Measurements from ENCODE around the gene CLIC1. TPM values are rescaled to one million over a fixed set of nuclear protein-coding genes. Genes with fewer than 3 reads are reported as not detected.

Gene CLIC1
- total and polyA plus RNA-seq, 2 experiments from 2014 or later: 463 to 599 TPM

GRCh38 chr6:31740397-31741223, 4.3 kb upstream of the CLIC1 start:
- Histone ChIP-seq H4K20me1 (ENCODE audit: insufficient read depth, poor library complexity, severe bottlenecking) (no peaks in the 10 kb centered on the region), H3K27ac (peak overlapping the region; percentile 94), H3K4me1 (ENCODE audit: insufficient read depth) (peaks cover 30% of the 10 kb centered on the region), H3K9me2 (replicated peaks; ENCODE audit: insufficient read depth) (no peaks in the 10 kb centered on the region), H3K9me3 (ENCODE audit: low read depth) (no peaks in the 10 kb centered on the region), H3K27me3 (no peaks in the 10 kb centered on the region), H2AFZ (peak overlapping the region; percentile 30), H3K4me2 (peak overlapping the region; percentile 83), H3K4me3 (peak overlapping the region; percentile 20), H3K36me3 (replicated peaks; ENCODE audit: insufficient read depth, low read depth) (no peaks in the 10 kb centered on the region), H3K79me2 (peaks cover 12% of the 10 kb centered on the region)
- 47% methylated on average over 29 of the region's 29 CpGs for WGBS (ENCODE audit: low lambda C conversion rate, missing lambda C conversion rate)
- no peak for DNase-seq (ENCODE audit: low spot score)
- TF ChIP-seq EZH2phosphoT487 (IDR thresholded peaks at IDR 0.05; ENCODE audit: low read depth, severe bottlenecking, unreplicated experiment) (no peak), EZH2 (IDR thresholded peaks at IDR 0.05; ENCODE audit: borderline replicate concordance) (no peak)
- TF ChIP-seq, protein P1, sequence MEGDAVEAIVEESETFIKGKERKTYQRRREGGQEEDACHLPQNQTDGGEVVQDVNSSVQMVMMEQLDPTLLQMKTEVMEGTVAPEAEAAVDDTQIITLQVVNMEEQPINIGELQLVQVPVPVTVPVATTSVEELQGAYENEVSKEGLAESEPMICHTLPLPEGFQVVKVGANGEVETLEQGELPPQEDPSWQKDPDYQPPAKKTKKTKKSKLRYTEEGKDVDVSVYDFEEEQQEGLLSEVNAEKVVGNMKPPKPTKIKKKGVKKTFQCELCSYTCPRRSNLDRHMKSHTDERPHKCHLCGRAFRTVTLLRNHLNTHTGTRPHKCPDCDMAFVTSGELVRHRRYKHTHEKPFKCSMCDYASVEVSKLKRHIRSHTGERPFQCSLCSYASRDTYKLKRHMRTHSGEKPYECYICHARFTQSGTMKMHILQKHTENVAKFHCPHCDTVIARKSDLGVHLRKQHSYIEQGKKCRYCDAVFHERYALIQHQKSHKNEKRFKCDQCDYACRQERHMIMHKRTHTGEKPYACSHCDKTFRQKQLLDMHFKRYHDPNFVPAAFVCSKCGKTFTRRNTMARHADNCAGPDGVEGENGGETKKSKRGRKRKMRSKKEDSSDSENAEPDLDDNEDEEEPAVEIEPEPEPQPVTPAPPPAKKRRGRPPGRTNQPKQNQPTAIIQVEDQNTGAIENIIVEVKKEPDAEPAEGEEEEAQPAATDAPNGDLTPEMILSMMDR (IDR thresholded peaks at IDR 0.05; ENCODE audit: poor library complexity): no peak

DNA sequence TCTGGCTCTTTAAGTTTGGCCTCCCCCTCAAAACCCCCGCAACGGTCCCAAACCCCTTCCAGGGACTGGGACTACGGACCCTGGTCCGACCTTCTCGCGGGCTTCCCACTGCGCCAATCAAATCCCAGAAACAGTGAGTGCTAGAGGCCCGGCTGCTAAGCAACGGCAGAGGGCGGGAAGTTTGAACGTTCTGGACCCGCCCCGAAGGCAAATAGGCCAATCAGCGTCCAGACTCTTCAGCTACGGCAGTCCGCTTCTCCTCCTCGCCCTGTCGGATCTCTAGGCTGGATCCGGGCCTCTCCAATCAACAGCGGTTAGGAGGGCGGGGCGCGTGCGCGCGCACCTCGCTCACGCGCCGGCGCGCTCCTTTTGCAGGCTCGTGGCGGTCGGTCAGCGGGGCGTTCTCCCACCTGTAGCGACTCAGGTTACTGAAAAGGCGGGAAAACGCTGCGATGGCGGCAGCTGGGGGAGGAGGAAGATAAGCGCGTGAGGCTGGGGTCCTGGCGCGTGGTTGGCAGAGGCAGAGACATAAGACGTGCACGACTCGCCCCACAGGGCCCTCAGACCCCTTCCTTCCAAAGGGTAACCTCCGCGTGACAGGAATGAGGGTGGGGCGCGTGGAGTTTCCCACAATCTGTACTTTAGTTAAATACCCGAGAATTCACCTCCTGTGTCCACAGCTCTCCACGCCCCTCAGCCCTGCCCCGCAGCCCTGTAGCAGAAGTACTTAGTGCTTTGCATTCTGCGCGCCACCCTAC, 3.5 kb upstream of the CLIC1 start, which contains the start of gene MSH5:
Gene MSH5, plus strand, starts transcription at position 367 of the 758 bp plus-strand sequence. CDS start 462 bp downstream, outside the sequence.
- Histone ChIP-seq H4K20me1 (ENCODE audit: insufficient read depth, poor library complexity, severe bottlenecking) (no peaks in the 10 kb centered on the region), H3K27ac (peak within 1 kb of the TSS; percentile 99), H3K4me2 (peak within 1 kb of the TSS; percentile 91), H3K9me3 (ENCODE audit: low read depth) (no peaks in the 10 kb centered on the region), H3K79me2 (peaks cover 20% of the 10 kb centered on the region), H2AFZ (peak within 1 kb of the TSS; percentile 30), H3K36me3 (replicated peaks; ENCODE audit: insufficient read depth, low read depth) (no peaks in the 10 kb centered on the region), H3K27me3 (no peaks in the 10 kb centered on the region), H3K4me3 (peak within 1 kb of the TSS; percentile 20), H3K9me2 (replicated peaks; ENCODE audit: insufficient read depth) (no peaks in the 10 kb centered on the region), H3K4me1 (ENCODE audit: insufficient read depth) (peaks cover 30% of the 10 kb centered on the region)
- DNase-seq (ENCODE audit: low spot score): peak; percentile 99
- TF ChIP-seq, protein P1 (IDR thresholded peaks at IDR 0.05; ENCODE audit: poor library complexity): no peak
- TF ChIP-seq EZH2phosphoT487 (IDR thresholded peaks at IDR 0.05; ENCODE audit: low read depth, severe bottlenecking, unreplicated experiment) (no peak), EZH2 (IDR thresholded peaks at IDR 0.05; ENCODE audit: borderline replicate concordance) (no peak)
- WGBS (ENCODE audit: low lambda C conversion rate, missing lambda C conversion rate): 1% methylated on average over 58 of the region's 58 CpGs

GRCh38 chr6:31737991-31738979, 2.0 kb upstream of the CLIC1 start:
- no peaks in the 10 kb centered on the region for H3K36me3 ChIP-seq (replicated peaks; ENCODE audit: insufficient read depth, low read depth)
- H3K4me3 ChIP-seq: no peak overlapping the region
- no peaks in the 10 kb centered on the region for H3K9me2 ChIP-seq (replicated peaks; ENCODE audit: insufficient read depth)
- H3K27me3 ChIP-seq: no peaks in the 10 kb centered on the region
- peaks cover 37% of the 10 kb centered on the region for H3K4me1 ChIP-seq (ENCODE audit: insufficient read depth)
- DNase-seq (ENCODE audit: low spot score): peak; percentile 84
- H4K20me1 ChIP-seq (ENCODE audit: insufficient read depth, poor library complexity, severe bottlenecking): peaks cover 11% of the 10 kb centered on the region
- peaks cover 35% of the 10 kb centered on the region for H3K79me2 ChIP-seq
- no peaks in the 10 kb centered on the region for H3K9me3 ChIP-seq (ENCODE audit: low read depth)
- peak overlapping the region; percentile 99 for H3K27ac ChIP-seq
- WGBS (ENCODE audit: low lambda C conversion rate, missing lambda C conversion rate): 15% methylated on average over 6 of the region's 6 CpGs
- TF ChIP-seq EZH2phosphoT487 (IDR thresholded peaks at IDR 0.05; ENCODE audit: low read depth, severe bottlenecking, unreplicated experiment) (no peak), EZH2 (IDR thresholded peaks at IDR 0.05; ENCODE audit: borderline replicate concordance) (no peak)
- TF ChIP-seq, protein P1 (IDR thresholded peaks at IDR 0.05; ENCODE audit: poor library complexity): peak; percentile 29
- peak overlapping the region; percentile 91 for H3K4me2 ChIP-seq
- H2AFZ ChIP-seq: no peak overlapping the region
